SW 1271 (cell line): ENCODE data around the gene DGLUCY.
A peak's percentile ranks its signal among the peaks of the same experiment; 100 is the strongest.
"Not testable (repeated sequence)": the region's sequence is repeated elsewhere in the genome, so short reads cannot be mapped to it uniquely, and the experiment has no call there.

Source experiments
- DNase-seq, 2 experiments: peaks; one replicate each; lab custom pipeline; 2025; lab: John Stamatoyannopoulos, UW

DGLUCY gene

GRCh38 chr14:91108941-91109611 lies 4.8 kb upstream of the DGLUCY start:
- DNase-seq = no peak

- no peak for DNase-seq
Observed at GRCh38 chr14:91111443-91111842, 2.4 kb upstream of the DGLUCY start.

- no peak for DNase-seq
Observed at GRCh38 chr14:91112194-91112593, 1.7 kb upstream of the DGLUCY start.

GRCh38 chr14:91114079-91115065 lies 499 bp downstream of the DGLUCY start:
- DNase-seq = peak; percentile 55 to 84

GRCh38 chr14:91115986-91116770 lies 2.3 kb downstream of the DGLUCY start:
- DNase-seq = no peak

GRCh38 chr14:91116913-91117588 lies 3.2 kb downstream of the DGLUCY start:
- no peak for DNase-seq

GRCh38 chr14:91117960-91118359 lies 4.1 kb downstream of the DGLUCY start:
- DNase-seq = no peak

- DNase-seq = no peak
Observed at GRCh38 chr14:91118511-91119068, 4.7 kb downstream of the DGLUCY start.

GRCh38 chr14:91119556-91120311 lies 5.9 kb downstream of the DGLUCY start:
- DNase-seq = peak in 1 of 2 experiments; percentile 32

GRCh38 chr14:91123201-91123600 lies 9.3 kb downstream of the DGLUCY start:
- no peak for DNase-seq

GRCh38 chr14:91124406-91125270 lies 10.8 kb downstream of the DGLUCY start:
- DNase-seq = not testable (repeated sequence)

GRCh38 chr14:91125271-91125660 lies 11.4 kb downstream of the DGLUCY start:
- no peak for DNase-seq

GRCh38 chr14:91125801-91126200 lies 11.9 kb downstream of the DGLUCY start:
- no peak for DNase-seq

GRCh38 chr14:91126761-91127160 lies 12.9 kb downstream of the DGLUCY start:
- no peak for DNase-seq

- DNase-seq = no peak
Observed at GRCh38 chr14:91127401-91127801, 13.5 kb downstream of the DGLUCY start.

- no peak for DNase-seq
Observed at GRCh38 chr14:91127924-91128323, 14.1 kb downstream of the DGLUCY start.

- DNase-seq = no peak
Observed at GRCh38 chr14:91128699-91129098, 14.8 kb downstream of the DGLUCY start.

- DNase-seq = no peak
Observed at GRCh38 chr14:91129261-91129660, 15.4 kb downstream of the DGLUCY start.

GRCh38 chr14:91135039-91135438 lies 21.2 kb downstream of the DGLUCY start:
- DNase-seq = no peak
